ENCODE measurements around the gene TMEM175.
"Not testable (repeated sequence)": the region's sequence is repeated elsewhere in the genome, so short reads cannot be mapped to it uniquely, and the experiment has no call there.

Gene TMEM175

GRCh38 chr4:988726-989721 lies 56.8 kb downstream of the TMEM175 start:
- no peak for DNase-seq (ENCODE audit: low read depth in 2 of 3, low spot score in 1 of 3)

DNA sequence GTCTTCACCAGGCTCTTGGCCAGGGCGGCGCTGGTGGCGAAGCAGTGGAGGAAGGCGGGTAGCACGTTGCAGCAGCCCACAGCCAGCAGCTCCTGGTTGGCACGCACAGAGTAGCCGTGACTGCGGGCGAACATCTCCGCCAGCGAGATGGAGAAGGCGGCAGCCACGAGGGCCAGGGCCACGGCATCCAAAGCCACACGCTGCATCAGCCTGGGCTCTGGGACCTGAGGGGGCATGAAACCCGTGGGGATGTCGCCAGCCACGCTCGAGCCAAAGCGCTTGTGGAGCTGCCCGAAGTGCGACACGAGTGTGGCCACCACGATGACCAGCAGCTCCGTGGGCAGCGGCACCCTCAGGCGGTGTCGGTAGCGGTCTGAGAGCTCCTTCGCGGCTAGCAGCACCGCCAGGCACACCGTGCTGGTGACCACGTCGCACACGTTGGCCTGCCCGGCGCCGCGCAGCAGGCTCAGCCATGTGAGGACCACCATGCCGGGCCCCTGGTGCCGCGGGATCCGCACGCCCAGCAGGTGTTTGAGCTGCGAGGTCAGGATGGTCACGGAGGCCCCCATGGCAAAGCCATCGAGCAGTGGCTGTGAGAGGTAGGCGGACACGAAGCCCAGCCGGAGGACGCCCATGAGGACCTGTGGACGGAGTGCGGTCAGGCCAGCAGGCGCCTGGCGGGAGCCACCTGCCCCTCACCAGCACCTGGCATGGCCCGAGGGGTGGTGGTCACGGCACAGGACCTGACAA lies 57.6 kb downstream of the TMEM175 start:
- no peak for DNase-seq (ENCODE audit: low read depth in 2 of 3, low spot score in 1 of 3)

DNA sequence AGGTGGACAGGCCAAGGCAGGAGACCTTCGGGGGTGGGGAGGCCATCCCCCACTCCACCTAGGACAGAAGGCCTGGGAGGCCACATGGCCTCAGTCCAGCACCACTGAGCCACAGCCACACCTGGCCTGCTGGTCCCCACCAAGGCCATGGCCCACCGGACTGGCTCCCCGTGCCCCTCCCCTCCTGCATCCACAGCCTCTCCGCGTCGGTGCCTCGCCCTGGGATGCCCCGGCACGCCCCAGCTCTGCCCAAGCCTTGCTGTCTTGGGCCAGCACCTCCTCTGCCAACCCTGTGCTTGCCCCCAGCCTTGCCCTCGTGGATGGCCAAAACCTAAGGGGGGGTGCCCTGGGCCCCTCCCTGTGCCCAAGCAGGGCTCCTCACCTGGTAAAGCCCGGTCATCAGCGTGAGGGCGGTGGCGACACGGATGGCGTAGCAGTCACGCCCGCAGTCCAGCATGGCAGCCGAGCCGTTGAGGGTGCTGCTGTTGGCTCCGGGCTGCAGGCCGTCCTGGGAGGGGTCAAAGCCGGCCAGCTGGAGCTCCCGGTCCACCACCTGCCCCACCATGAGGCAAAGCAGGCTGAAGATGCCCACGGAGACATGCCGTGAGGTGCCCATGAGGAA lies 58.6 kb downstream of the TMEM175 start:
- no peak for DNase-seq (ENCODE audit: low read depth in 2 of 3, low spot score in 1 of 3)

- DNase-seq (ENCODE audit: low read depth in 2 of 3, low spot score in 1 of 3) = no peak
Observed at GRCh38 chr4:991451-992296, 59.4 kb downstream of the TMEM175 start.

DNA sequence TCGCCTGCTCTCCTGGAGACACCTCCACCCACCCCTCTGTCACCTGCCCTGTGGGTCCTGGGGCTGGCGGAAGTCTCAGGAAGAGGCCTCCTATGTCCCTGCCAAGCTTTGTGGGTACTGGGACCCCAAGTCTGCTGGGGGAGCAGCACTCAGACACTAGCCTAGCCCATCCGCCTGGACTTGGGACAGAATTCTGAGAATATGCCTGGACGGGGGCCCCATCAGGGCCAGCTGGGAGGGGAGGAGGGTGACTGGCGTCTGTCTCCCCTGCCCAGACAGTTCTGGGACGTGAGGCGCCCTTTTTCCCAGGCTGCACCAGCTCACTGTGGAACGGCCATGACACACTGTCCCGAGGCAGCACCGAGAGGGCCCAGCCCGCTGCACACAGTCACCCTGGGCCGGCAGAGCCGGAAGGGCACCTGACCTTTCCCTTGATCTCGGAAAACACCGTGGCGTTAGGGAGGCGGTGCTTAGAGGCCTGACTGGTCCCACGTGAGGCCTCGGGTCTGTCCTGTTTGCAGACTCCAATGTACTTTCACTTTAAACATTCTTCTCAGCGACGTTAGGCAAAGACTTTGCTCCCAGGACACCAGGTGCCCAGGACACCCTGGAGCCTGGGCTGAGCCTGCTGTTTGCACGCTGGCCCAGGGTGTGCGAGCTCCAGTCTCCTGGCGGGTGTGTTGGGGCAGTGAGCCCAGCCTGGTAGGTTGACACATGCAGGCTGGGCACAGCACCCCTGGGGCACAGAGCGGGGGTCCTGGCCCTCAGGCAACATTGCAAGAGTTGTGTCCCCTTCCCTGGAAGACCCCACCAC lies 60.2 kb downstream of the TMEM175 start:
- no peak for DNase-seq (ENCODE audit: low read depth in 2 of 3, low spot score in 1 of 3)

DNA sequence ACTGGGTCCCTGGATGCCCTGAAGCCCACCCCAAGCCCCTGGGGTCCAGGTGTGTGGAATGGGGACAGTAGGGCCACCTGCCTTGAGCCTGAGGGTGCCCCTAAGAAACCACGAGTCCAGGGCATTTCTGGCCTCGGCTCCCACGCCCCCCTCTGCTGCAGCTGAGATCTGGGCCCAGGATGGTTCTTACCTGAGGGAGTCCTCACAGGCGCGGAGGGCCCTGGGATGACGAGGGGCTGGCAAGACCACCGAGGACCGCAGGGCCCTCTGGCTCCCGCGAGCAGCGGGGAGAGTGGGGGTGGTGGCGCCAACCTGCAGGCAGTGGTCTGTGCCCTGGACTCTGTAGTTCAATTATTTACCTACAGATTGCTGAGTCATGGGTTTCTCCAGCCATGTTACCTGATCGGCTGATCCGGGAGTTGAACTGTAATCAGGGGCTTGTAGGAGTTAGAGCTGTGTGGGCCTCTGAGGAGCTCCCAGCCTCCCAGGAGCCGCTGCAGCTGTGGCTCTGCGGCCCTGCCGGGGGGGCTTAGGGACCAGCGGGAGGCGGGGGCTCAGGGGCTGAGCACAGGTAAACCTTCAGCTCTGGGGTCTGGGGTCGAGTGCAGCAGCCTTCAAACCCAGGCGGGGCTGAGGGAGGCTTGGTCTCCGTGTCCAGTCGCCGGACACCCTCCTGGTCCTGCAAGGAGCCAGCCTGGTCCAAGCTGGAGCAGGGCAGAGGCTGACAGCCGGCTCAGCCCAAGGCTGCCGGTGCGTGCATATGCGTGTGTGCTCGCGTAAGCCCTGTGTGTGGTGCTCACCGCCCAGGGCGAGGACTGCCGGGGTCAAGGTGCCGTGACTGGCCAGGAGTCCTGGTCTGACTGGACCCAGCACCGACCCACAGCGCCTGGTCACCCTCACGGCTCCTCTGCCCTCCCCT lies 61.1 kb downstream of the TMEM175 start, which contains the start of gene SLC26A1:
SLC26A1 (minus strand) TSS at position 294 of the 919 bp plus-strand sequence. CDS start 1,701 bp downstream, outside the sequence.
- DNase-seq (ENCODE audit: low read depth in 2 of 3, low spot score in 1 of 3) = no peak

DNA sequence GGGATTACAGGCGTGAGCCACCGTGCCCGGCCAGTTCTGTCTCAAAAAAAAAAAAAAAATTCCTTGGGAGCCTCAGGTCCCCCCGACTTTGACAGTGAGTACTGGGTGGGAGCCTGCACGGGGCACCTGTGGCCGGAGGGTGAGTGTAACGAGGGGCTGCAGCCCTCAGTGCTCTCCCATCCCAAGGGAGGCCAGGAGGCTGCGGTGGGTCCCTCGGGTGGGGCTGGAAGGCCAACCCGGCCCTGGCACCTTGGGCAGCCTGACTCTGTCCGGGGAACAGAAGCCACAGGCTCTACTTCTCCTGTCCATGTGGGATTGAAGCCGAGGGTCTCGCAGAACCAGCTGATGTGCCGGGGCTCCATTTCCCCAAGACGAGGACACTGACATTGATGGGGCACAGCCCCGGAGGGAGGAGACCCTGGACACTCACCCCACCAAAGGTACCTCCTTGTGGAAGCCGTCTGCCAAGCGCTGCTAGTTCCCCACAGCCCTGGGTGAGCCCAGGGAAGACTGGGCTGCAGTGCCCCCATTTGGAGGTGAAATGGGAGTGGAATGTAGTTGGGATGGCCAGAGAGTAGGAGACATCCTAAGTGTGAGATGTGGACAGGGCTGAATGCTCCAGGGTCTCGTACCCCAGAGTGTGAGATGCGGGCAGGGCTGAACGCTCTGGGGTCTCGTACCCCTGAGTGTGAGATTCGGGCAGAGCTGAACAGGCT lies 63.2 kb downstream of the TMEM175 start:
- DNase-seq (ENCODE audit: low read depth in 2 of 3, low spot score in 1 of 3) = no peak

GRCh38 chr4:996030-996996 lies 64.1 kb downstream of the TMEM175 start:
- DNase-seq (ENCODE audit: low read depth in 2 of 3, low spot score in 1 of 3) = no peak

GRCh38 chr4:996997-997374 lies 64.7 kb downstream of the TMEM175 start:
- no peak for DNase-seq (ENCODE audit: low read depth in 2 of 3, low spot score in 1 of 3)

GRCh38 chr4:997375-998071 lies 65.3 kb downstream of the TMEM175 start:
- no peak for DNase-seq (ENCODE audit: low read depth in 2 of 3, low spot score in 1 of 3)

GRCh38 chr4:998096-998691 lies 65.9 kb downstream of the TMEM175 start:
- no peak for DNase-seq (ENCODE audit: low read depth in 2 of 3, low spot score in 1 of 3)

GRCh38 chr4:999240-999863 lies 67.1 kb downstream of the TMEM175 start:
- not testable (repeated sequence) for DNase-seq (ENCODE audit: low read depth in 2 of 3, low spot score in 1 of 3)

DNA sequence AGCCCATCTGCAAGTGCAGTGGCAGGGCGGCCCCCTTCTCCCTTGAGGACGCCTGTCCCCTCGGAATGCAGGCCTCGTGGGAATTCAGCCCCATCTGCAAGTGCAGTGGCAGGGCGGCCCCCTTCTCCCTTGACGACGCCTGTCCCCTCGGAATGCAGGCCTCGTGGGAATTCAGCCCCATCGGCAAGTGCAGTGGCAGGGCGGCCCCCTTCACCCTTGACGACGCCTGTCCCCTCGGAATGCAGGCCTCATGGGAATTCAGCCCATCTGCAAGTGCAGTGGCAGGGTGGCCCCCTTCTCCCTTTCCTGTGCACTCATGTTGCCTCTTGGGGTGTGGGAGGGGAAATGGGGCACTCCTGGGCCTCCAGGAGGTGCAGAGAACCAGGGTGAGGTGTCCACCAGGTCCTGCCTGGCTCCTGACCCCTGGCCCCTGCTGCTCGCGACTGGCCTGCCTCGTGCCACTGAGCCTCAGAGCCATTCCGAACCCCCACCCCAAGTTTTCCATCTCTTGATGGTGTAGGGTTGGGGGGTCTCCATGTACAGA lies 67.7 kb downstream of the TMEM175 start:
- DNase-seq (ENCODE audit: low read depth in 2 of 3, low spot score in 1 of 3) = no peak

- no peak for DNase-seq (ENCODE audit: low read depth in 2 of 3, low spot score in 1 of 3)
Observed at GRCh38 chr4:1000686-1001260, 68.5 kb downstream of the TMEM175 start.

All from stimulated activated CD4-positive, alpha-beta T cell treated with anti-CD3 and anti-CD28 coated beads, Interleukin-12 subunit alpha, Interleukin-12 subunit beta, amount 100 ng/mL, for 48 hours (primary cell).